HG03280 (cell line): ENCODE data around the gene PDLIM7.

Source experiments
- ATAC-seq: cut with Tn5 transposase; IDR thresholded peaks from one replicate; pipeline ENCODE4 v1.9.1; 2021; ENCODE audit warnings: mild to moderate bottlenecking, moderate library complexity; ENCODE audit not compliant: unreplicated experiment

The PDLIM7 gene

DNA sequence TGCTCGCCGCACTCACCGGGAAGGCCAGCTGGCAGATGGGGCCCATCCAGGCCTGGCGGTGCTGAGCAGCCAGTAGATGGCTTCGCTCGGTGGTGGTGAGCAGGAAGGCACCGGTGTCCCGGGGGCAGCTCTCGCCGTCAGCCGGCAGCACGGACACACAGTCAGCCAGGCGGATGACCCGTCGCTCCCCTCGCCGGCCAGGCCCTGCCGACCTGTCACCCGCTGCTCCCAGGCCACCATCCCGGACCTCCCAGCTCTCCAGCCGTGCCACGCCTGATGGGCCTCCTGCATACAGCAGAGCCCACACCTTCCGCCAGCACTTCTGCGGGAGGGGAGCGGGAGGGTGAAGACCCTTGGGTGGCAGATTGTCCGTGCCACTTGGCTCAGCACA lies 10.8 kb upstream of the PDLIM7 start:
- ATAC-seq, result no peak

DNA sequence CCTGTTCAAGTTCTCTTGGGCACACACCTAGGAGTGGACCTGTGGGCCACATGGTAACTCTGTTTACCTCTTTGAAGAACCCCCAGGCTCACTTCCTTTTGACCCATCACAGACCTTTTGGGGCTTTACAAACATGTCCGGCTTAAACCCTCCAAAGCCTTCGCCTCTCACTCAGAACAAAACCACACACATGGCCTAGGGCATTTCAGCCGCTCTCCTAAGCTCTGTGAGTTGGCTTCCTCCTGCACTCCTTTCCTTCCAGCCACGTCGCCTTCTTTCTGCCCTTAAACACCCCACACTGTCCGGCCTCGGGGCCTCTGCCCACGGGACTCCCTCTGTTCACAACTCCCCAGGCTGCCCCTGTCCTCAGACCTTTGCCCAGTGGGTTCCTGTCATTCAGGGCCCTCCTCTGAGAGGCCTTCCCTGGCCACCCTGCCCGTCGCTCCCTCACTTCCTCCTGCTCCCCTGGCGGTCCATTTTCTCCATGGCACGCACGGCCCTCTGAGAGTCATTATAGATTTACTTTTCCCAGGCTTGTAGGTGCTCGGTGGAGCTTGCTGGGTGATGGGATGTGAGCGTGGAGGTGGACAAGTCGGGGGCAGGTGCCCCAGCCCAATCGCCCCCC lies 10.3 kb upstream of the PDLIM7 start:
- ATAC-seq, result no peak

DNA sequence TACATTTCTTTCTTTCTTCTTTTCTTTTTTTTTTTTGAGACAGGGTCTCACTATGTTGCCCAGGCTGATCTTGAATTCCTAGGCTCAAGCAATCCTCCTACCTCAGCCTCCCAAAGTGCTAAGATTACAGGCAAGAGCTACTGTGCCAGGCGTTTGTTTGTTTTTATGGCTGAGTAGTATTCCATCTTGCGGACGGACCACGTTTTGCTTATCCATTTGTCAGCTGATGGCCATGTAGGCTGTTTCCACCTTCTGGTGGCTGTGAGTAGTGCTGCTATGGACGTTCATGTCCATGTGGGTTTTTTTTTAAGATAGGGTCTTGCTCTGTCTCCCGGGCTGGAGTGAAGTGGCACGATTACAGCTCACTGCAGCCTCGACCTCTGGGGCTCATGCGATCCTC lies 9.8 kb upstream of the PDLIM7 start:
- ATAC-seq, result no peak

DNA sequence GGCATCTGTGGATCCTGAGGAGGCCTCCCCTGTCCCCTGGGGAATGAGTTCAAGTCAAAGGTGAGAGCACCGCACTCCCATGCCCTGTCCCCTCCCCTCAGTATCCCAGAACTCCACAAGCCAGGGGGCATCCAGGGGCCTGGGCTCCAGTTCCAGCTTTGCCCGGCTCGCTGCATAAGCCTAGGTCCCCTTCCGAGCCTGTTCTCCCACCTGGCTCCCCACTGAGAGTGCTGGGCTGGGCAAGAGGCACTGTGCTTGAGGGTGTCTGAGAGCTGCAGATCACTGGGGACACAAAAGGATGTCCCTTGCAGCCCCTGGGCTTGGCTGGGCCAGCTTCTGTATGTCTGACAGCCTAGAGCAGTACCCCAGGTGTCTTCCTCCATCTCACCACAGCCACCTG lies 7.7 kb upstream of the PDLIM7 start:
- ATAC-seq, result no peak

DNA sequence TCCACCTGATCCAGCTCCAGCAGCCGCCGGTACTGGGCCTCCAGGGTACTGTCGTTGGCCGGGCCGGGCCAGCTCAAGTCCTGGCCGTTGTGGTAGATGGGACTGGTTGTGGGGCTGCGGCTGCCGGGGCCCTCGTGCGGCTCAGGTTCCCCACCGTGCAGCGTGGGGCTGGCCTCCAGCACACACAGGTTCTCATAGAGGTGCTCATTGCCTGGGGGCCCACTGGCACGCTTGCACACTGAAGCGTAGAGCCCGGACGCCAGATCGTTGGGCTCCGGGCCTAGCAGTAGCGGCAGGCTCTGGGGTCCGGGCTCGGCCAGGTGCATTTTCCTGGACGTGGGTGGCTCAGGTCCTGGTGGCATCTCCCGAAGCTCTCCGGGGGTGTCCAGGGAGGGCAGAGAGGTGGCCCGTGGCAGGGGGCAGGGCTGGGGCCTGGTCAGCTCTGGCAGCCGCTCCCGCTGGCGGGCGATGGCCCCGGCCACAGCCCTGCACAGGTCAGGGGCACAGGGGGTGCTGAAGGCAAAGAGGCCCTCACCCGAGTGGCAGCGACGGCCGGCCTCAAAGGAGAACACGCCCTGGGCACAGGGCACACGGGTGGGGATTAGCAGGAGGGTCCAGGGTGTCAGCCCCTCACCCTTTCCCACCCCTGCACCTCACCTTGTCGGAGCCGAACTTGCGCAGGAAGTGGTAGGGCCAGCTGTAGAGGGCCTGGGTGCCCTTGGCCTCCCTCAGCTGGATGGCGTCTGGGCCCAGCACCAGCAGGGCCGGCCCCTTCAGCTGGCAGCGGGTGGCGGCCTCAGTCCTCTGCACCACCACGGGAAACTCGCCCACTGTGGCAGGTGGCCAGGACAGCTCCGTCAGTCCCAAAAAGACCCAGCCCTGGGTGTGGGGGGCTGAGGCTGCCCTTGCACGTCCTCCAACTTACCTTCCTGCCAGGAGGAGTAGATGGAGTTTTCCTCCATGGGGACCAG lies 7.0 kb upstream of the PDLIM7 start:
- ATAC-seq, result no peak

DNA sequence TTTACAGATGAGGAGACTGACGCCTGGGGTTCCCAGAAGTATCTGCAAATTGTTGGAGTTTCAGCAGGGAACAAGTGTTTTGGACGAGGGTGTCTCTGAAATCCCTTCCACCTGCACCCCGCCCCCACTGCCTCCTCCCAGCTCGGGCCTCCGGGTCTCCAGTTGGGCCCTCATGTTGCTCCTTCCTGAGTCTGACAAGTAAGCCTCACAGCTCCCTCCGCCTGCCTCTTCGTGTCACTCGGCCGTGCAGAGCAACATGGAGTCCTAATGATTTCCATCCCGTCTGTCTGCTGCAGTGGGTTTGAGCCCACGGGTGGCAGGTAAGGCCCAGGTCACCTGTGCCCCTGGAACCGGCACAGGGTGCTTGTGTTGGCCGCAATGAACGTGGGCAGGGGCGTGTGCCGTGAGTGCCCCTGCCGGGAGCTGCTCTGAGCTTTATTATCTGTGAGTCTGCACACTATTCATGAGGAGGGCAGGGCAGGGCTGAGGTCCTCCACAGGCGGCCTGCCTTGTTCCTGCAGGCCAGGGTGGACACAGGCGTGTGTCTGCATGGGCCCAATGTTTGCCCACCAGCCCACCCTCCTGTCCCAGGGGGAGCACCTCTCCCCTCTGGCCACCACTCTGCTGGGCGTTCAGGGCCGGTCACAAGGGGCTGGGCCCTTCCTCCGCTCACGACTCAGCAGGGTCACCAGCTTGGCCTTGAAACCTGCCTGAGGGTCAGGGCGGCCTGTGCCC lies 6.1 kb upstream of the PDLIM7 start:
- no peak for ATAC-seq

DNA sequence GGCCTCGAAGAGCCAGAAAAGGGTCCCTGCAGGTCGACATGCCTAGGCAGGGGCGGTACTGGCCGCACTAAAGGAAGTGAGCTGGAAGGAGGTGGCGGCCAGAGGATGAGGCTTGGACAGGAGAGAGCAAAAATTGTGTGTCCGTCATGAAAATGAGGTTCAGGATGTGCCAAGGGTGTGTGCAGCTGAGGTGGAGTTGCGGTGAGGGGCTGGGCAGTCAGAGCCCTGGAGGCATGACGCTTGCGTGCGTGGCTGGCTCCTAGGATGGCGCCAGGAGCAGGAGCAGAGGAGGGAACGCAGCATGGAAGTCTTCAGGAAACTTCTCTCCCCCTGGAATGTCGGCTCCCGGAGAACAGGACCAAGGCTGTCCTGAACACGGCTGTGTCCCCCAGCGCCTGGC lies 5.5 kb upstream of the PDLIM7 start:
- ATAC-seq, result no peak

DNA sequence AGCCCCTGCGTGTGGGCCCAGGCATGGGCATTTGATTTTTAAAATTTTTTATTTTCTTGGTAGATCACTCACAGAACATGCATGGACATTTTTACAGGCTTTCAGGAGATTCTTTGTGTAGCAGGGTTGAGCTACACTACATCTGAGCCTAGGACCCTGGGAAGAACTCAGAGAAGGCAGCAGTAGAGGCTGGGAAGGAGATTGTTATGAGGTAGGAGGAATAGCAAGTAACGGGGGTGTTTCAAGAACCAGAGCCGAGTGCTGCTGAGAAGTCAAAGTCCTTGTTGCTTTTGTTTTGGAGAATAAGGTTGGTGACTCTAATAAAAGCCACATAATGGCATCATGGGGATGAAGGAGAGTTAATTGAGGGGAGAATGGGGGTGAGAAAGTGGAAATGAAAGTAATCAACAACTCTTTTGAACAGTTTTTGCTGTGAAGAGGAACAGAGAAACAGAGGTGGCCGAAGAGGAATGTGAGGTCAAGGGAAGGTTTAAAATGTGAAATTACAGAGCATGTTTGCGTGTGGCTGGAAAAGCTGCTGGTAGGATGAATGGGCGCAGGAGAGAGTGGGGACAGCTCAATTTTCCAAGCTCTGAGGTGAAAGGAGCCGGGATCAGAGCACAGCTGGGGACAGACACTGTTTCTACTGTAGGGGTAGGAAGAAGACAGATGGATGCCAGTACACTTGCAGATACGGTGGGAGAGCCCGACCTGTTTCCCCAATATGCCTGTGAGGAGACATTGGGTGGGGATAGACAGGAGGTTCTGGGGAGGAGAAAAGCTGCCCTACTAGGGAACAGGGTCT lies 4.7 kb upstream of the PDLIM7 start:
- no peak for ATAC-seq

DNA sequence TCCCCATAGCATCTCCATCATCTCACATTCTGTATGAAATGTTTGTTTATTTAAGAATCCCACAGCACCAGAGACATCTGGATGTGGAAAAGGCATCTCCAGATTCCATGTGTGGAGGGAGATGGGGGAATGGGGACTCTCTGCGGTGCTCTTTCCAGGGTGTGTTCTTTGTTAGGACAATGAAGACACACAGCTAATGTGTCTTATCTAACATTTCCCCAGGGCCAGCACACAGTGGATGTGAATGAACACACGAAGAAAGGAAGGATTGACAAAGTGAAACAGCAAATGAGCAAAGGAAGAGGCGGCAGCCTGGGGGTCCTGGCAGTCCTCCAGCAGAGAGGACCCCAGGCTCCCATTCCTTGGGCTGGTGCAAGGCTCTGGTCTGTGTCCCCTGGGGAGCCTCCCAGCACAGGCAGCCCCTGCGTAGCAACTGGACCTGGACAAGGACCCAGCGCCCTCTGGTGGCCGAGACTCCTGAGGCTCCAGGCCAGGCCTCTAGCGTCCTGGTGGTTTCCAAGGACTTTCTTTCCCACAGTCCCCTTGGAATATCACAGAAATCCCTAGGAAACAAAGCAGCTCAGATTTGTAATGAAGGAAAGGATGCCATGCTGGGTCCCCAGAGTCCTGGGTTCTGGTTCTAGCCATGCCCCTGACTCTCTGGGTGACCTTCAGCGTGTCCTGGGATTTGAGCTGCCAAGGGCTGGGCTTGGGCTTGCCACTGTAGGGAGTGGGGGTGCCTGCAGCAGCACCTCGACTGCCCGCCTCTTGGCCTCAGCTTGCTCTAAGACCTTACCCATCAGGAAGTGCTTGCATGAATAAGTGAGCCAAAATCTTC lies 3.5 kb upstream of the PDLIM7 start:
- peak; percentile 26 for ATAC-seq

DNA sequence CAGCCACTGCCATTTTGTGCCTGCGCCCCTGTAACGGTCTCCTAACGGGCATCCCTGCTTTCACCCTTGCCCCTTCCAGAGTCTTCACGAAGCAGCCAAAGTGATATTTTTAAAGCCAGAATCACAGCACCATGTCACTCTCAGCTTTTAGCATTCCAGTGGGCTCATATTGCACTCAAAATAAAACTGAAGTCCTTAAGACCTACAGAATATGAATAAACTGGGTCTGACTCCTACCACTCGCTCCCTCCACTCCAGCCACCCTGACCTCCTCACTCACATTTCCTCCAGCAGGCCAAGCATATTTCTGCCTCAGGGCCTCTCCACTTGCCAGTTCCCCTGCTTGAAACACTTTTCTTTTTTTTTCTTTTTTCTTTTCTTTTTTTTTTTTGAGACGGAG lies 2.4 kb upstream of the PDLIM7 start:
- no peak for ATAC-seq

DNA sequence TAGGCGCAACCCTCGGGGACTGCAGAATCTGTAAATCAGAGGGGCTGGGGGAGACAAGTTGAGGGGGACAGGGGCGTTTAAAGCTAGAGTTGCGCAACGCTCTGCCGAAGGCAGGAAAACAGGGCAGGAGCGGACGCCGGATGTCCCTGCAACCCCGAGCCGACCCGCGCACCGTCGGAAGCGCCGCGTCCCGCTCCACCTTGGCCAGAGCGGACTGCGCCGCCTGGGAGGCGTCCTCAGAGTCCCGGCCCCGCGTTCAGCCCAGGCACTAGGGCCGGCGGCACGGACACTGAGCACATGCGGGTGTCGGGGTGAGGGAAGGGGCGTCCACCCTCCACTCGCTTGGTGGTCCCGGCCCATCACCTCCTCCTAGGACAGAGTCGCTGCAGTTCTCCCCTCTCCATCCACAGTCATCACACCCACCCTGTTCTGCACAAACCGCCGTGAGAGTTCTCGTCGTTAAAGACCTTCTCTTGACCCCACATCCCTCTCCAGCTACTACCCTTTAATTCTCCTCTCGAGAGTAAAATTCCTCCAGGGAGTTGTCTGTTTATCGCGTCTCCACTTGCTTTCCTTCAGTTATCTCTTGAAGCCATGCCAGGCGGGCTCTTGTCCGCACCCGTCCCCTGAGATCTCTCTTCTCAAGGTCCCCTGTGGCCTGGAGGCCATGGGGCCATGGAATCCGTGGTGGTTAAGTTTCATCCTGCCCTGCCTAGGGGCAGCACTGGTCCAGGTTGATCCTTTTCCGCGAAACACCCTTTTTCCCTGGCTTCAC lies 796 bp upstream of the PDLIM7 start:
- ATAC-seq, result no peak

DNA sequence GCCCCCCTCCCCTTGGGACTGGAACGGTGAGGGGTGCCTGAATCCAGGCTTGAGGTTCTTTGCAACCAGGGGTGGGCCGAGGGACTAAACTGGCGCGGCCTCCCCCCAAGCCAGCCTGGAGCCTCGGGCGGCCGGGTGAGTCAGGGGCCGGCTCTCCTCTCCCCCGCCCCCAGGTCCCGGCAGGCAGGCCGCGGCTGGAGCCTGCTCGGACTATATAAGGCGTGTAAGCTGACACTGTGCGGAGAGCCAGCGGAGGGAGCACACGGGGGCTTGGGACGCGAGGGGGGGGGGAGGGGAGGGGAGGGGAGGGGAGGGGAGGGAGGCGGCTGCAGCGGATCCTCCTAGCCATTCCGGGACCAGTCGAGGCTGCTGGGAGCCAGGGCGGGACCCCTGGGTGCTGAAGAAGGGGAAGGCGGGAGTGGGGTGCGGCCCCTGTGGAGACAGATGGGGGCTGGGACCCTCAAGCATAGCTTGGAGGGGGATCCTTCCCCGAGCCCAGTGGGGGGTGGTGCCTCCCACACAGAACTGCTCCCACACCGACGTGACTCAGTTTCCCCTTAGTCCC lies 595 bp downstream of the PDLIM7 start:
- ATAC-seq, result no peak

DNA sequence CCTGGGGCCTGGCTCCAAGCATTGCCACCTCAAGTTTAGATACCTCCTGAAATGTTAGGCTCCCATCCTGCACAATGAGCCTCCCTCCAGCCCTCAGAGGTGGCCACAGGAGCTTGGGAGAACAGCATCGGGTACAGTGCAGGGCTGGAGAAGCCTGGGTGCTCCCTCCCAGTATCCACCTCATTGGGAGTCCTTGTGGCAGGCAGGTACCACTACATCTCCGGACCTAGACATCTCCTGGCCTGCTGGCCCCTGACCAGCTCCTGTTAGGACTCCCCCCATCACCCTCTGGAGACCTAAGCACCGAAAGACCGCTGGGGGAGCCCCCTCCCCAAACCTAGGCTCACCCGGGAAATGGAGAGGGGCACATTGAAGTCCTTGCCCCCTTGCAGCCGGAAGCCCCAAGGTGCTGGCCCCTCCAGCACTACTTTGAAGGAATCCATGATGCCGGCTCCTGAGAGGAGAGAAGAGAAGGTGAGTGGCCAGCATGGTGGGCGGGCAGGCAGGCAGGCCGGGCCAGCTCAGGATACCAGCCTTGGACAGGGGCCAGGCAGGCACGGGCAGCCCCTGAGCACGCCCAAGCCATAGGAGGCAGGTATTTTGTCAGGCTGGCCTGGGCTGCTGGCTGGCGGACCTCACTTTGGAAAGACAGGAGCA lies 1.2 kb downstream of the PDLIM7 start:
- ATAC-seq, result no peak

DNA sequence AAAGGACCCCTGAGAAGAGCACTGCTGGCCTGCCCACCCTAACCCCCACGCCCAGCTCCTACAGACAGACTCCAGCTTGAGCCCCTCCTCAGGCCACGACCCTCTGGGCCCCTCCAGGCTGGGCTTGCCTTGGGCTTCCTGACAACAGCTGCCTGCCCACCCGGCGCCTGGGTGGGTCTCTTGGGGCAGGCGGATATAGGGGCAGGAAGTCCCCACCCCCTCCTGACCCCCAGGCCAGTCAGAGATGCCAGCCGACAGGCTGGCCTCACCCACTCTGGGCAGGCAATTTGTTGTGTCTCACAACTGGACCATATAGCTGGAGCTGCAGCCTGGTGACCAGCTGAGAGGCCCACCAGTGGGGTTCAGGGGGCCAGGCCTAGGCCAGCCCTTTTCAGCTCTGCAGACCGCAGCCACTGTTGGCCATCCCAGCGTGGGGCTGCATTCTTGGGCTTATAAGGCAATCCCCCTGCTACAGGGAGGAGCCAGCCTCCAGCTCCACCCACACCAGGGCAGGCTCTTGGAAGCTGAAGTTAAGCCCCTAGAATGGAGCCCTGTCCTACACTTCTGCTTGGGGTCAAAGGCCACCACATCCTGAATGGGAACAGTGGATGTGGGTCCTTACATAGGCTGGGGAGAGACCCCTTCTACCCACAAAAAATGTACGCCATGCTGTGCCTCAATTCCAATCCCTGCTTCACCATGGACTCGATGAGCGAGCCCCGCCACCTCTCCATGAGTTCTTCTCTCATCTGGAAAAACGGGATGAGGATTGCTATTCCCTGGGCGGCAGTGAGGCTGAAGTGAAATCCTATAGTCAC lies 2.0 kb downstream of the PDLIM7 start:
- ATAC-seq, result no peak

DNA sequence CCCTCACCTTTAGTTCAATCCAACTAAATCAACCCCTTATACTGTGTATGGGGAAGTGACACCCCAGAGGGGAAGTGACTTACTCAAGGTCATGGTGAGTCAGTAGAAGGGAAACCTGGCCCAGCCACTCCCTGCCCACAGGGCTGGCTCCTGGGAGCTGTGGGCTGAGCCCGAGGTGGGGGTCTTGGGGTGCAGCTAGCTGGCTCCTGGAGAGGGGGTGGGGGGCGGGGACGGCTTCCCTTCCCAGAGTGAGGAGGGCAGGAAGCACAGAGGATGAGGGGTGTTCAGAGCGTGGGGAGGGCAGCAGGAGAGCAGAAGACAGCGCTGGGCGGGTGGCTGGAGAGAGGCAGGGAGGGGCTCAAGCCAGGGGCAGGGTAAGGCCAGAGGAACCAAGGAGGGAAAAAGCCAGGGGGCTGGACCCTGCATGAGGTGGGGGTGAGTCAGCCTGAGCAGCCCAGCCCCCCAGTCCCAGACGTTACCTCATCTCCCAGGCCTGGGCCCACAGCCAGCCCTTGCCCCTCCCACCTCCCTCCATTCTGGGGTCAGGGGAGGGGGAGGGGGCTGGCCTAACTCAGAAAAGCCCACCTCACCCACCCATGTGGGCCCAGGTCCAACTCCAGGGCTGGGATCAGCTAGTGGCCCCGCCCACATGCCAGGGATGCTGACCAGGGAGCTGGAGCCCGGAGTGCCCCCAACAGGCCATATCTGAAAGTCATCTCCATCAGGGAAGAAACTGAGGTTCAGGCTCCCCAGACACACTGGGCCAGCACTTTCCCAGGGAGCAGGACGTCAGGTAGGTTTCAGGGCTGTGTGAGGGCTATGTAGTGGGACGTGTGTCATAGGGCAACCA lies 2.8 kb downstream of the PDLIM7 start:
- ATAC-seq, result no peak

DNA sequence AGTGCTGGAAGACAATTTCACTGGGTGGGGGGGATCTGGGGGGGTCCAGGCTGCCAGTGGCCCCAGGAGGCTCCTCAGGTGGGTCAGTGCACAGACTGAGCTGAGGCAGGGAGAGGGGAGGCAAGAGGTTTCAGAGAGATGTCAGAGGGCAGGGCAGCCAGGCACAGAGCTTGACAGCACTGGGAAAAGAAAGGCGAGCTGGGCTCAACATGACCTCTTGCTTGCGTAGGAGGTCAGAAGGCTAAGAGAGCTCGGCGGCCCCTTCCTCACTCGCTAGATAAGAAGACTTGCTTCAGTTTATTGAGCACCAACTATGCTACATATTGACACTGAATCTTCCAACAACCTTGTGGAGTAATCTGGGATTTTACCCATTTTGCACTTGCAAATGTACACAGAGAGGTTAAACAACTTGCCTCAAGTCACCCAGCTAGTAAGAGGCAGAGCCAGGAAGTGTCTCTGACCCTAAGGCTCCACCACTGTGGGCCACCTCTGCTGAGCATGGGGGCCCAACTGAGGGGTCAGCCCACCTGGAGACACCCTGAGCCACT lies 3.5 kb downstream of the PDLIM7 start:
- no peak for ATAC-seq
